Stimulated activated CD8-positive, alpha-beta memory T cell treated with anti-CD3 and anti-CD28 coated beads, Interleukin-4, amount 100 ng/mL, for 4 hours (primary cell): ENCODE results near the gene MAP3K8.
"Not testable (repeated sequence)": the region's sequence is repeated elsewhere in the genome, so short reads cannot be mapped to it uniquely, and the experiment has no call there.

ENCODE experiments used
- DNase-seq, 2 donors: peaks; one replicate each; pipeline ENCODE4 v3.0.0-alpha.2; 2020; ENCODE audit warnings: low read depth in 2 of 2, low spot score in 1 of 2

The MAP3K8 gene

DNA sequence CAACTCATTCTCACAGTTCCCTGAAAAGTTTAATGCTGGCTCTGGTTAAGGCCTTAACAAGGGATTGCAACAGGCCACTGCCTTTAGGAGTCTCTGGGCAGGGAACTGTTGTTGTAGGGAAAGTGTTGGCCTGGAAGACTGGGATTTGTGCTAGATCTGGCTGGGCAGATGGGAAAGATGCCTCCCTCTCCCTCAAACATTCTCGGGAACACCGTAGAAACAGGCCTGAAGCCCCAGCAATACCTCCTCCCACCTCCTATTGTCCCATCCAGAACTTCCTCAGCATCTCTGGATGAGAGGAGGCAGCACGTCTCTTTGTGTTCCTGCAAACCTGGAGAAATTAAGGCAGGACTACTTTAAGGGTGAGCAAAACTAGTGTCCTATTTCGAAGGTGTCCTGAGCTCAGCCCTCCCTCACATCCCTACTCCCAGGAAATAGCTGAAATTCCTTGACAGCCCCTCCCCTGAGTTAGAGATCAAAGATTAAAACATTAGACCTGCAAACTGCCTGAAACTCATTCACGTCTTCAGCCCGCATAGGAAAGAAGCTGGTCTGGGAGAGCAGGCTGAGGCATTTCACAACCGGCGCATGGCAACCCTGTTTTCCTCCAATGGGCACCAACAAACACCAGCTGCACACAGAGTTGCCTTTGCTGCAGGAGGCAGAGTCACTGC lies 10.9 kb upstream of the MAP3K8 start:
- DNase-seq, result no peak

GRCh38 chr10:30423655-30424275 lies 10.2 kb upstream of the MAP3K8 start:
- DNase-seq, result not testable (repeated sequence)

GRCh38 chr10:30425336-30426075 lies 8.5 kb upstream of the MAP3K8 start:
- DNase-seq, result no peak

GRCh38 chr10:30430544-30431298 lies 3.3 kb upstream of the MAP3K8 start:
- DNase-seq, result no peak

DNA sequence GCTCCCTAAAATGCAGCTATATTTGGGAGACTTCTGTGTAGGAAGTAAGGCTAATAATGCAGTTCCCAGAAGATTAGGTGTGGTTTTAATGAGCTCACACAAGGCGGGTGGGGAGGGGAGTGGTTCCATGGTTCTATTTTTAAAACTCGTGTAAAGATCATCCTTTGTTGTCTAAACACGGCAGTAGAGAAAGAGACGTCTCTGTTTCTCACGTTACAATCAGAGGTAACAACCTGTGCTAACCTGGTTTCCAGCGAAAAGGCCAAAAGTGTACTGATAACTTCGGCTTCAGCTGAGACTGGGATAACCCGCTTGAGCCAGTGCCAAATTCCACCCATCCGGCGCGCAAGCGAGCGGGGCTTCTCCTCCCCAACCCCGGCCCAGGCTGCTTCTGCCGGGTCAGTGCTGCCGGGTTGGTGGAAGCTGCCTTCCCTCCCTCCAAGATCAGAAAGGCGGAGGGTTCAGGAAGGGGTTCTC lies 2.5 kb upstream of the MAP3K8 start:
- no peak for DNase-seq

DNA sequence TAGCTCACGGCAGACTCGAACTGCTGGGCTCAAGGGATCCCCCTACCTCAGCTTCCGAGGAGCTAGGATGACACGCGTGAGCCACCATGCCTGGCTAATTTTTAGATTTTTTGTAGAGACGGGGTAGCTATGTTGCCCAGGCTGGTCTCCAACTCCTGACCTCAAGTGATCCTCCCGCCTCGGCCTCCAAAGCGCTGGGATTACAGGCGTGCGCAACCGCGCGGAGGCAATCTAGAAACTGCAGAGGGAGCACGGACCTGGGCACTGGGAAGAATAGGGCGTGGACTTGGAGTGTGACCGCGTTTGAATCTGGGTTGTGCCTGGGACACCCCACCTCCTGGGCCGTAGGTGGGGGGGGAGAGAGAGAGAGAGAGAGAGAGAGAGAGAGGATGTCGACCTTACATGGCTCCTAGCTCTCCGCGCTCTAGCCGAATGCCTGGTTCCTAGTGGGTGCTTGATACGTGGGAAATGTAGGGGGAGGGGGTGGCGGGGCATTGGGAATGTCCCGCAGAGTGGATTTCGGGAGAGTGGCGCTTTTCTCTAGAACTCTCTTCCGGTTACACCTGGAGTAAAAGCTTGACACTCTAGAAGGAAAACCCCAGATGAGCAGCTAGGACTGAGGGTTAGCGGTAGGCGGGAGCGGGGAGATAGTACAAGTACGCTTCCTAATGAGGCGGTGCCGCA lies 1.2 kb upstream of the MAP3K8 start:
- DNase-seq, result no peak

- no peak for DNase-seq
Measured at GRCh38 chr10:30433306-30433729, 666 bp upstream of the MAP3K8 start.

GRCh38 chr10:30434273-30435072 lies 489 bp downstream of the MAP3K8 start:
- peak in 1 of 2 donors; percentile 67 for DNase-seq

DNA sequence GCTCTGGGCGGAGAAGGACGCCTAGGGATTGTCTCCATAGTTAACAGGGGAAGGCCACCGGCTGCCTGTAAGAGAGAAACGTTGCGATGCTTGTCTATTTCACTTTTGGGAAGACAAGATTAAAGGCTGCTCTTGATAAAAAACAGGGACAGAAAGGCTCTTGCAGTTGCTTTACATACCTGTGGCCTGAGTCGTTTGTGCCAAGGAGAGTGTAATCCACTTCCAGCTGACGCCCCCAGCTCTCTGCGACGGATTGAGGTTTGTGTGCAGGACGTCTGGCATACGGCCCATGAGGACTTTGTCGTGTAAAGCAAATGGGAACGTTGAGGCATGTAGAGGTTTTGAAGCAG lies 1.1 kb downstream of the MAP3K8 start:
- DNase-seq, result no peak

GRCh38 chr10:30435499-30436167 lies 1.6 kb downstream of the MAP3K8 start:
- not testable (repeated sequence) for DNase-seq

DNA sequence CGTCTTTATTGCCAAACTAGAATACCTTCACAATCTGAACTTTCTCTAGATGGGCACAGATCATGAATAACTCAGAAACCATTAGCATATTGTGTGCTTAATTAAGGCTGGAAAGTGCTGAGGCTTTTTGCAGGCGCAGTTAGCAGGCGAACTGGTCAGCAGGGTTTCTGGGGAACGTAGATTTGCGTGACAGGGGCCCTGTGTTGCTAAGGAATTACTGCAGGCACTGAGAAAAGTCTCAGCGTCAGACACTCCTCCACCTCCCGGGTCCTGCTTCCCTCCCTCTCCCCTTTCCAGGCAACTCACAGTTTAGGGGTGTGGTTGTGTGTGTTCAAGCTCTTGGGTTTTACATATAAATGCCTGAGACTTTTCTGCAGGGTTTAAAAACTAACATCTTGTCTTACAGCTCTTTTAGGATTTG lies 2.2 kb downstream of the MAP3K8 start:
- DNase-seq, result no peak

- DNase-seq, result no peak
Measured at GRCh38 chr10:30436671-30437030, 2.7 kb downstream of the MAP3K8 start.

DNA sequence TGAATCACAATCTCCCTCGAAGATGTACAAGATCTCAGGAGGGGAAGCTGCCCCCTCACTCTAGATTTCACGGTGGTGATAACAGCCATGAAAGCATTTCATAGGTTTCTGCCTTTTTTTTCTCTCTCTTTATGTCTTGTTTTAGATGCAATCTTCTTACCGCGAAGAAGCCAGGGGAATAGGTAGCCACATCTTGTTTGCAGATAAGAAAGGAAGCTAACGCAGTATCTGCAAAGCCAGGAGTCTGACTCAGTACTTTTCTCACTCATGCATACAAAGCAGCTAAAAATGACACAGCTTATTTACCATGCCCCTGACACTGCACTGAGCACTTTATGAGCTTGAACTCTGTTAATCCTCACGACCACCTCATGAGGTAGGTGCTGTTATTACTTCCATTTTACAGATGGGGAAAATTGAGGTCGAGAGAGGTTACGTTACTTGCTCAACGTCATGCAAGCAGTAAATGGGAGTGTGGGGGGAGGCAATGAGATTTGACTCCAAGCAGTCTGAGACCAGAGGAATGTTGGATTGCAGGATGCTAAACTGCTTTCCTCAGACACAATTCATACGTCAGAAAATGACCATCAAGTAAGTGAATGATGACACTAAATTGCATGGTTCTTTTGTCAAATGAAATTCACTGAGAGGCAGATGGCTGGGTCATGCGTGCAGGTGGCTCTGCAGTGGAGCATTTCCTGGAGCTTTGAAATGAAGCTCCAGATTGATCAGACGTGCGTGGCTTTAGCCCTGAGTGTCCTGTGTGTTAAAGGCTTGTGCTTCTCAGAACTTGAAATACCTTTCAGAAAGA lies 3.3 kb downstream of the MAP3K8 start:
- DNase-seq, result no peak

- no peak for DNase-seq
Measured at GRCh38 chr10:30438021-30438850, 4.3 kb downstream of the MAP3K8 start.

- DNase-seq, result no peak
Measured at GRCh38 chr10:30439931-30440330, 5.9 kb downstream of the MAP3K8 start.

- DNase-seq, result no peak
Measured at GRCh38 chr10:30442019-30442606, 8.1 kb downstream of the MAP3K8 start.

DNA sequence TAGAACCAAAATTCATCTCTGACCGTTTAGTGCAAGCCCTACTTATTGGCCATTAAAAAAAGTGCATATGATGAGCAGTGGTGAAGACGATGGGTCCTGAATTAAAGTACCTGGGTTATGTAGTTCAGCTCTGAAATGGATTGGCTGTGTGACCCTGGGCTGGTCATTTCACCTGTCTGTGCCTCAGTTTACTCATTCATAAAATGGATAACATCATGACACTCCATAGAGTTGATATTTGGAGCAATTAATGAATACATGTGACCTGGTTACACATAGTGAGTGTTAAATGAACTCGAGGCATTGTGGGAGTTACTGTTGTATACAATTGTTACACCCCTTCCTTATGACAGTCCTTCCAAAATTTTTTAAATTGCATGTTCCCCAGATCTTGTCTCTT lies 9.1 kb downstream of the MAP3K8 start:
- no peak for DNase-seq

GRCh38 chr10:30445711-30446110 lies 11.7 kb downstream of the MAP3K8 start:
- DNase-seq, result no peak
